PC-3 (cell line): Measurements from ENCODE around the gene SLC24A2.

Source experiments
- EZH2phosphoT487 ChIP-seq: fragments of 300-600 bp; sonication (generic); IDR thresholded peaks from 2 replicates; pipeline ENCODE4 v1.6.1; 2018; ENCODE audit warnings: mild to moderate bottlenecking, antibody characterized with exemption, low read length, borderline replicate concordance
- TF ChIP-seq, protein P1 (sequence below): fragments of 300-600 bp; sonication (generic); conservative IDR thresholded peaks from 2 replicates; pipeline ENCODE4 v1.5.1; 2017; ENCODE audit warnings: antibody characterized with exemption, low read depth, mild to moderate bottlenecking, low read length

DNA sequence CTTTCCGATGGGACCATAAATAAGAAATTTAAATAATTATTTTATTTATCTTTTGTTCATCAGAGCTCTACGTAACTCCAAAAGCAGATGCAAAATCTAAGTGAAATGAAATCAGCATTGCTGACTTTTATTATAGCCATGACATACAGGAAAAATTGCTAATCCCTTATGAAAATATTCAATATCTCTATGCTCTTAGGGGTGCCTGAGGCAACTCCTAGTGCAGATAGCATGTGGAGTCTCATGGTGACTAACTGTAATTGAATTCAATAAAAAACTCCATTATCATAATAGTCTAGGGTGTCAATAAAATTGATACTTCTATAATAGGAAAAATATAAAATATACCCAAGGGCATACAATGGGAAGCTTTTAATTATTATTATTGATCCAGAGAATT lies 42.6 kb downstream of the SLC24A2 start:
- TF ChIP-seq, protein P1, sequence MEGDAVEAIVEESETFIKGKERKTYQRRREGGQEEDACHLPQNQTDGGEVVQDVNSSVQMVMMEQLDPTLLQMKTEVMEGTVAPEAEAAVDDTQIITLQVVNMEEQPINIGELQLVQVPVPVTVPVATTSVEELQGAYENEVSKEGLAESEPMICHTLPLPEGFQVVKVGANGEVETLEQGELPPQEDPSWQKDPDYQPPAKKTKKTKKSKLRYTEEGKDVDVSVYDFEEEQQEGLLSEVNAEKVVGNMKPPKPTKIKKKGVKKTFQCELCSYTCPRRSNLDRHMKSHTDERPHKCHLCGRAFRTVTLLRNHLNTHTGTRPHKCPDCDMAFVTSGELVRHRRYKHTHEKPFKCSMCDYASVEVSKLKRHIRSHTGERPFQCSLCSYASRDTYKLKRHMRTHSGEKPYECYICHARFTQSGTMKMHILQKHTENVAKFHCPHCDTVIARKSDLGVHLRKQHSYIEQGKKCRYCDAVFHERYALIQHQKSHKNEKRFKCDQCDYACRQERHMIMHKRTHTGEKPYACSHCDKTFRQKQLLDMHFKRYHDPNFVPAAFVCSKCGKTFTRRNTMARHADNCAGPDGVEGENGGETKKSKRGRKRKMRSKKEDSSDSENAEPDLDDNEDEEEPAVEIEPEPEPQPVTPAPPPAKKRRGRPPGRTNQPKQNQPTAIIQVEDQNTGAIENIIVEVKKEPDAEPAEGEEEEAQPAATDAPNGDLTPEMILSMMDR: no peak
- no peak for TF ChIP-seq EZH2phosphoT487
